ENCODE results near the gene ELFN2.
"Not testable (repeated sequence)": the region's sequence is repeated elsewhere in the genome, so short reads cannot be mapped to it uniquely, and the experiment has no call there.

Gene ELFN2

DNA sequence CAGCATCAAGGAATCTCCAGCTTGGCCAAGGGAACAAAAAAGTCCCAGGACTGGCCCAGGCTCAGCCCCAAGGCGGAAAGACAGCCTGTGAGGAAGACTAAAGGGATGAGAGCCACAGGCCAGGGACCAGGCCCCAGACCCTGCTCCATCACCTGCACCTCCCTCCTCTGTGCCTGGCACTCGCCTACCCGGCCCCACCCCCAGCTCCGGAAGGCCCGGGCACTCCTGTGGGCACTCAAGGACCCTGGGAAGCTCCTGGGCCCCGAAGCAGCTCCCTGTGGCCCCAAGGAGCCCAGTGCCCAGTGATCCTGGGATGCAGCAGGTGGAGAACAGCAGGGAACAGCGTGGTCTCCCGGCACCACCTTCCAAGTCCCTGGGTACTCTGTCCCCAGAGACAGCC, 18.2 kb downstream of the ELFN2 start:
- no peak for DNase-seq

DNA sequence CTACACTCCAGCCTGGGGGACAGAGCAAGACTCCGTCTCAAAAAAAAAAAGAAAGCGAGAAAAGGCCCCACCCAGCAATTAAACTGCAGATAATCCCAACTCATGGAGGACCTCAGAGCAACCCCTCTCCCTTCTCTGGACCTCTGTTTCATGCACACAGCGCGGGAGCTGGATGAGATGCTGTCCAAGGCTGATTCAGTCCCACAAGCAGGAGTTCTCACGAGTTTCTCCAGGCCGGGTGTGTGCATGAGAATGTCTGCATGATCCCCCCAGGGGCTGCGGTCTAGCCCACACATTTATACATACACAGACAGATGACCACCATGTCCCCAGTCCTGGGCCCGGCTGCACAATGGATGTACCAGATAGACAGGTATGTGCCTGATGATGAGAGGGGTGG, 19.4 kb downstream of the ELFN2 start:
- no peak for DNase-seq

DNA sequence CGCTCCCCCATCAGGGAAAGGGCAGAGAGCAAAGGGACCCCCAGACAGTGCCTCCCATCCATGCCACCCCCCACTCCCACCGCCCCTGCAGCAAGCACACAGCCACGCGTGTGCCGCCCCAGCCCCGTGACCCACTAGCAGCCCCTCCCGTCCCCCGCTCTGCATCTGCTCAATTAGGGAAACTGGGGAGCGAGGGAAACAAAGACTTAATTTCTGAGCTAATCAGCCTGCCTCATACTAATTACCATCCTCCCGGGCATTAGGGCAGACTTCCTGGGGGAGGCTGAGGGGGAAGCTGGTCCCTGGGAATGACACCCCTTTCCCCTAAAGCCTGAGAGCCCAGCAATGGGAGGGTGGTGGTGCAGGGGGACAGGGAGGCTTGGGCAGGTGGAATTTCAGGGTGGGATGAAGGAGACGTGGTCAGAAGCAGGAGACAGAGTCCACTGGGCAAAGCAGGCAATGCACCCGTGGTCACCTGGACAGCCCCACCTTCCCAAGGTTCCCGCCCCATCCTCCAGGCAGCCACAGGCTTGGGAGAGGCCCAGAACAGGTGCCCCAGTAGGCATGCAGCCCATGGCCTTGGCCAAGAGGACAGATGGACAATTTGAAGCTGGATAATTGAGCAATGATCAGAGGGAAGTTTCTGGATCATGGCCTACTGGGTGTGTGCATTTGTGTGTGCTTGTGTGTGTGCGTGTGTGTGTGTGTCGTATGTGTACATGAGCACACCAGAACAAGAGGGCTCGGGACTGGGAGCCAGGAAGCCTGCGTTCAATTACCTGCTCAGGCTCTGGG, 20.6 kb downstream of the ELFN2 start:
- DNase-seq = no peak

DNA sequence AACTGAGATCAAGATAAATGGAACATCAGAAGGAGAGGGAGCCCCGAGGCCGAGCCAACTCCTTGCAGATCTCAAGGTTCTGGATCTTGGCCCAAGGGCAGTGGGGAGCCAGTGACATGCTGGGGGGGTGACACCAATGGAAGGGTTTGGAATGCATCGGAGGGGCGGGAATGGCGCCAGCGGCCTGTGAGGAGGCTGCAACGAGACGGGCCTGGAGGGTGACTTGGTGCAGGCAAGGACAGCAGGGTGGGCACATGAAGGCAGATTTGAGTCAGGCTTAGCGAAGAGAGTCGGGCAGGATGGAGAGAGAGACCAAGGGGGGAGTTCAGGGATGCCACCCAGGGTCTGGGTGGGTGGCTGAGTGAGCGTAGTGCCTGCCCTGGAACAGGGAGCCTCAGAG, 23.2 kb downstream of the ELFN2 start:
- no peak for DNase-seq

DNA sequence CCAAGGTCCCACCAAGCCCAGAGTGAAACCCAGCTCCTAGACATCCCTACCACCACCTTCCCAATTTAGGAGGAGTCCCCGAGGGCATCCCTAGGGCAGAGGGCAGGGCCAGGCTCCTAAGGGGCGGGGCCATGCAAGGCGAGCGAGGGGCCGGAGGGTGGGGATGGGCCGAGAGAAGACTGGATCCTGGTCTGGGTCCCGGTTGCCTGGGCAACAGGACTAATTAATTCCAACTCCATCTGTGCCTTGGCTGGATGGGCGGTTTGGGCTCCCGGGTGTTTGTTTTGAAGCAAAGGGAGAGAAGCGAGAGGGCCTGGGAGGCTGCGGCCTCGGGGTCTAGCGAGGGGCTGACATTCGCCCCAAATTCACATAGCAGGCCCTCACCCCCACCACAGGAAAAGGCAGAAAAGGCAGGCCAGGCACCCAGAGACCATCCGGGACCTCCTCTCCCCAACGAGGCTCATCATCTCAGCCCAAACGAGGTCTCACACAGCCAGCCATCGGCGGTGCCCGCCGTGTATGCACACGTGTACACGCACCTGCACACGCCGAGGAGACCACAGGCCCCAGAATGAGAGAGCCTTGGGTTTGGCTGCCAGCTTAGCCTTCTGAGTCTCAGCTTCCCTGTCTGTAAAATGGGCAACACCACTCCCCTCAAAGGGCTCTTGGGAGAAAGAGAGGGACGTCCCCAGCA, 23.9 kb downstream of the ELFN2 start:
- DNase-seq = no peak

DNA sequence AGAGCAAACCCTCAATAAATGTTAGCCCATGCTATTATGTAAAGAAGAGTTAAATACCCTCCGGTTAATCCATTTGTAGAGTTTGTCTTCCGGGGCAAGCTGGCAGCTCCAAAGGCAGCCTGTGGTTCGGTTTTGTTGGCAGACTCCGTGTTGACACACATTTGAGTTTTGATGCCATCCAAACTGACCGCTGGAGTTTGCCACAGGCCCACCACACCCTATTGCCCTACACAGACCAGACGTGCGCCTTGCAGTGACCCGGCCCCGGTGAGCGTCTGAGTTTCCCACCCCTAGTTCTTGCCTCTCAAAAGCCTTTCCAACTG, 25.1 kb downstream of the ELFN2 start:
- no peak for DNase-seq

DNA sequence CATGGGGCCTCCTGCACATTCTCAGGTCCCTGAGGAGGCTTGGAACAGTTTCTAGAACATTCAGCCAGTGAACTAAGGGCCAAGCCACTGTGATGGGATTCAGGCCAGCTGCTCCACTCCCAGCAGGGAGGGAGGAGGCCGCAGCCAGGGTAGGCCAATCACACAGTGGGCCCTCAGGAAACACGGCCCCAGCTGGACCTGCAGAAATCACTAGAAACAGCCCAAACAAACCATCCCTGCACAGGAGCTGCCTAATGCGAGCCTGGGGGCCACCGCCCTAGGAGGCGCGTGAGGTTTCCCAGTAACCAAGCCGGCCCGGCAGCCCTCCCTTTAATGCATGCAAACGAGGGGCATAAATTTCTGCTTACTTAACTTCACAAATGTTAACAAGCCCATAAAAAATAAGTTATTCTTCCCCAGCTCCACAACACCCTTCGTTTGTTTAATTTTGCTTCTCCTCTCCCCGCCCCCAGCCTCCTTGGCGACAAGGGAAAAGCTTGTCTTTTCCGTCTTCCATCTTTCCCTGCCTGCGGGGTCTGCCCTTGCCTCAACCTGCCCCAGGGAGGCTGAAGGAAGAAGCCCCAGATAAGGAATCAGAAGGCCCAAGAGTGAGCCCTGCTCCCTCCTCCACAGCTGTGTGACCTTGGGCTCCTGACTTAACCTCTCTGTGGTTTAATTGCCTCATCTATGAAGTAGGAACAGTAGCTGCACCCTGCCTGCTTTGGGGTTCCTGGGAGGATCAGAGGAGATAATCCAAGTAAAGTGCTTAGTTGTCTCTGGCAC, 25.7 kb downstream of the ELFN2 start:
- no peak for DNase-seq

DNA sequence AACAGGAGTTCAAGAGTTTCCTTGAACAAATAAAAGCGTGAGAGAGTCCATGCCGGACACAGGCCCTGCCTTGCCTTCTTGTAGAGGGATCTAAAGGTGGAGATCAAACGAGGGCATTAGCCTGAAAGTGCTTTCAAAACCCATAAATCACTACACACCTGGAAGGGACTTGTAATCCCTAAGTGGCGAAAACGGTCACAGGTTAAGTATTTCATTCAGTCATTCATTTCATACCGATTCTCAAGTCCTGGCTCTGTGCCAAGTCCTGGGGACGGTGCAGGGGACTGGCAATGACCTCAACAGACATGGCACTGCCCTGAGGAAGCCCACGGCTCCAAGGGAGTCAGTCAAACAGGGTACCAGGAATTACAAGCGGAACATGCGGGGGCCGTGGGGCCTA, 26.6 kb downstream of the ELFN2 start:
- no peak for DNase-seq

DNA sequence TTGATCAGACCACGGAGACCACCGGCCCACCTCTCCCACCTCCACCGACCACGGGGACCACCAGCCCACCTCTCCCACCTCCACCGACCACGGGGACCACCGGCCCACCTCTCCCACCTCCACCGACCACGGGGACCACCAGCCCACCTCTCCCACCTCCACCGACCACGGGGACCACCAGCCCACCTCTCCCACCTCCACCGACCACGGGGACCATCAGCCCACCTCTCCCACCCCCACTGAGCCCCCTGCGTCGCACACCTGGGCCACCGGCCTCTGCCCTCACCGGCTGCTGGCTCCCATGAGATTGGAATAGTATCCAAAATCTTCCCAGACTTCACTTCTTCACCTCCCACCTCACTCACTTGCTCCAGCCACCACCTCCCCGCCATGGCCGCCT, 27.8 kb downstream of the ELFN2 start:
- DNase-seq = not testable (repeated sequence)

DNA sequence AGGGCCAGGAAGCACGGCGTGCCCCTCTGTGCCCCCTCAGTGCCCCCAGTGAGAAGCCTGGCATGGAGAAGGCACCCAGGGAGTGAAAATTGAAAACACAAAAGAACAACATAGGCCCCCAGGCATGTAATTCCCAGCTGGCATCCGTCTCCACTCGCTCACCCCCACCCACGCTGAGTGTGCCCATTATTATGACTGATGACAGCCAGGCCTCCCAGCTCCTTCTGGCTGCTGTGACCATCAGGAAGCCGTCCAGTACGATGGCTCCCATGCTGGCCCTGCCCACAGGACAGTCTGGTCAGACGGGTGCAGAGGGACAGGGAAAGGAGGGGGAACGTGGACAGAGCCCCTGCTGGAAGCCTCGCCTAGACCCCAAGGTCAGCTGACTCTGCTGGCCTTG, 30.1 kb downstream of the ELFN2 start:
- DNase-seq = no peak

DNA sequence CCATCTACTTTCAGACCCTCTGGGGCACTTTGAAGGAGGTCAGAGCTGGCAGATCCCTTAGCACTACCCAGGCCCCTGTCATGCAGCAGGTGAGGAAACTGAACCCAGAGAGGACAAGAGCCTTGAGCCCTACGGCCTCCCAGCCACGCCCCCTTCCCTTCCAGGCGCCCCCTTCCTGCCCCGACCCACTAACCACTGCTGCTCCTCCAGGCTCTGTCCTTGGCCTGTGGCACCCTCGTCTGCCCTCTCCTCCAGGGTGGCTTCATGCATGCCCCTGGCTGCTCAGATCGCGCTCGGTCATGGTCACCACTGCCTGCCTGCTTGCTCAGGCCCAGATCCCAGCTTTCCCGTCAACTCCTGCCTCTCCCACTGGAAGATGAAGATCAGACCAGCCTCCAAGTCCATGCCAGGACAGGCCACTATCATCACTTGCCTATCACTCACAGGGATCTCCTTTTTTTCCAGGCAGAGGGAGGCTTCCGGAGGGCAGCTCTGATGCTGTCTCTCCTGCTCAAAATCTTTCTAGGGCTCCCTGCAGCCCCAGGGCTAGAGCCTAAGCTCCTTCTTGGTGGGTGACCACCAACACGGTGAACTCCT, 30.7 kb downstream of the ELFN2 start:
- DNase-seq = no peak

DNA sequence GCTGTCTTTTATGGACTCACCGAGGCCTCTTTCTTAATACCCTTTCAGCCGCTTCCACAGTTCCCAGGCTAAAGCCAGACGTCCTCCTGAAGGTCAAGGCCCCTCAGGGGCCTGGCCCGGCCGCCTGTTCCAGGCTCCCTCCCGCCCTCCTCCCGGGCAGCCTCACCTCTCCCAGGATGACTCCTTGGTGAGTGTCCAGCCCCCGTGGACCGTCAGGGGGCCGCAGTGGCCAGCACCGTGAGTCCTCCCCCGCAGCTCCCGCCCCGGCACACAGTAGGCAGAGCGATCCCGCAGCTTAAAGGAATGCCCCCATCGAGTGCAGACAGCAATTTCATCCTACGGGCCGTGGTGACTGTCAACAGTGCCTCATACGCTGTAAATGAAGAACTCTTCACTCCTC, 32.9 kb downstream of the ELFN2 start:
- no peak for DNase-seq

DNA sequence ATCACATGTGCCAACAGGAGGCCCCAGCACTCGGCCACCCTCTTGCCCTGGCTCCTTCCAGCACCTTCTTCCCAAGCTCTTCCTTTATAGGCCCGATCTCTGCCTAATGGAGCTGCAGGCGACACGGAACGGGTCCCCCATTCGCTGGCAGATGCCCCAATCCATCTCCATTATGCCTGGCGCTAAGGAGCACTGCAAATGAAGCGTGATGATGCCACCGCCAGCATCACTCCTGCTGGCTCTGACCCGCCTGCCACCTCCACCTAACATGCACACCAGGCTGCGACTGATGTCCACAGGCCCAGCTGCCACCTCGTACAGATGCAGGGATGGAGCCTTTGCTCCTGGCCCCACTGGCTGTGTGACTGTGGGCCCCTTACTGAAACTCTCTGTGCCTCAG, 33.5 kb downstream of the ELFN2 start:
- no peak for DNase-seq

DNA sequence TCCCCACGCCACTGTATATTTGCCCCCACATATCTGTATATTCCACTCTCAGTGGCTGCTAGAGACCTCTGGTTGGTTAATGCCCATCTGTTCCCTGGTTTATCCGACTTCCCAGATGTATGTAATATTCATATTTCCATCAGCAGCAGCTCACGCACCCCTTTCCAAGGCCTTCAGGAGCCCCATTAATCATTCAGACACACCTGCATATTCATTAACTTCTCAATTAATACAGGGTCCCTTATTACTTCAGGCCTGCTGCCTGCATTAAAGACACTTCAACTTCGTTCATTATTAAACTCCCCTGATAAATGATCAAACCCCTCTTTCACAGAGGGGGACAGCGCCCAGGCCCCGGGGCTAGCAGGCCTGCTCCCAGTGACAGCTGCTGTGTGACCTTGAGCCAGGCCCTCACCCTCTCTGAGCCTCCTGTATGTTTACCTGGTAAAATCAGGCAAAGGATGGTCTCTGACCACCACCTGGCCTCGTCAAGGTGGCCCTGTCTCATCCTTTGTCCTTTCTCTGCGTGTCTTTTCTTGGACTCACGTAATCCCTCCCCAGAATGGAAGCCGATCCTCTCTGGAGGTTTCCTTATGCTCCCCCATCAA, 34.5 kb downstream of the ELFN2 start:
- DNase-seq = no peak

DNA sequence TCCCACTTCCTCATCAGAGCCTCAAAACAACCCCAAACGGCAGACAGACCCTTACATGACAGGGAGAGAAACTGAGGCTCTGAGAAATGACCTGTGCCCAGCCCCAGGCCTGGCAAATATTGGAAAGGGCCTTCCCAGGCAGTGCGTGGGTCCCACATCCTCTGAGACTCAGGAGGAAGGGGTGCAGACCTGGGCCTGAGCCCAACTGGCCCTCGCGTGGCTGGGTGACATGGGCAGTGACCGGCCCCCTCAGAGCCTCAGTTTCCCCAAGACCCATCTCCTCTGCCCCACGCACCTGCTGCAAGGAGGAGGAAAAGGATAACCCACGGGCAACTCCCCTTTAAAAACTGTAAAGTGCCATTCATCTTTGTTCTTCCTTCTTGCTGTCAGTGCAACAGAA, 35.6 kb downstream of the ELFN2 start:
- DNase-seq = no peak

DNA sequence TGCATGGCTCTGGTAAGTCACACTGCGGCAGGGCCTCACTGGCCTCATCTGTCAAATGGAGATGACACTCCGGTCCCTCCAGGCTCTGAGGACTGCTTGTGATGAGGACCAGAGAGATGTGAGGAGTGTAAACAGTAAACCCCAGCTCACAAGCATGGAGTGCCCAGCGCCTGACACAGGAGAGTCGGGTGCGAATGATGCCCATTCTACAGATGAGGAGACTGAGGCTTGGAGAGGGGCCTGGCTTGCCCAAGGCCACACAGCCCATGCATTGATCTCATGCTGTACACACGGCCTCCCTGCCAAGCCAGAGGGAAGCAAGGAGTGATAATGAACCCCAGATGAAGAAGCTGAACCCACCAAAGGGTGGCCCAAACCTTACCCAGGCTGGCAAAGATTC, 37.2 kb downstream of the ELFN2 start:
- DNase-seq = no peak

DNA sequence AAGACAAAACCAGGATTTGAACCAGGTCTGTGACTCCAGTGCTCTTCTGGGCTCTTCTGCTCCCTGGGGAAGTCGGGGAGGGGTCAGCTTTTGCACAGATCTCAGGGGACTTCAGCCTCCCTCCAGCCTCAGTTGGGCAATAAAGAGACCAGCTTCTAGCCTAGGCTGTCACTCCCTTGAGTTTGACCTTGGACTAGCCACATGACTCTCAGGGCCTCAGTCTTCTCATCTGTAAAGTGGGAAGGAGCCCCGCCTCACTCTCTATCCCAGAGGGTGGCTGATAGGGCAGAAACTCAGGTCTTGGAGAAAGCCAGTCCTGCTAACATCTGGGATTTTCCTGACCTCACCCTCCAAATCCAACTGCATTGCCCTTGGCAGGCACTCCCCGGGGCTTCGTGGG, 38.7 kb downstream of the ELFN2 start:
- no peak for DNase-seq

DNA sequence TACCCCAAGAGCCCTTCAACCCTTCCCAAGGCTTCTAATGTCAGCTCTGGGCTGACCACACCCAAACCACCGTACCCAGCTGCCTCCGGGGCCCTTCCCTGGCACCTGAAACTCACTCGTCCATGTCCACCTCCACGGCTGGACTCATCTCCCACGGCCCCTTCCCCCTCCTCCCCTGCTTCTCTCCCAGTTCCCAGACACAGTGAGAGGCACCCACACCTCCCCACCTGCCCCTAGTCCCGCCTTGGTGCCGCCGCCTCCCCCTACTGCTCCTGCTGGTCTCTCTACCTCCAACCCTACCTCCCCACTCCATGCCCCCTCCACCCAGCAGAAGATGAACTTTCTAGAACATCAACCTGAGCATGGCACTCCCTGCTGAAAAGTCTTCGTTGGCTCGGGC, 39.5 kb downstream of the ELFN2 start:
- DNase-seq = no peak

DNA sequence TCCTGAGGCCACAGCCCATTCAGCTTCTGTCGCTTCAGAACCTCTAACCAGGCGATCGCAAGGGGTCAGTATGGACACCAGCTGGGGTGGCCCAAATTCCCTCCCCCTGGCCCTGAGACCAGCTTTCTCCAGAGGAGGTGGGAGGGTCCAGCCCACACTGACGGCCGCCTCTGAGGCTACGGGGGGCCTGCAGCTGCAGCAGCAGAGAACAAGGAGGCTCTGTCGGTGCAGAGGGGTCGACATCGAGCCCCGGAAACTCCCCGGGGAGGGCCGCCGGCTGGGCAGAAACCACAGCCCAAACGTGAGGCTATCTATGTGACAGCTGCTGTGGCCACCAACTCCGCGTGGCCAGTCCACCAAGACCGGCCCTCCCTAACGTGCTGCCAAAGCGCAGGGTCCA, 40.8 kb downstream of the ELFN2 start:
- no peak for DNase-seq

DNA sequence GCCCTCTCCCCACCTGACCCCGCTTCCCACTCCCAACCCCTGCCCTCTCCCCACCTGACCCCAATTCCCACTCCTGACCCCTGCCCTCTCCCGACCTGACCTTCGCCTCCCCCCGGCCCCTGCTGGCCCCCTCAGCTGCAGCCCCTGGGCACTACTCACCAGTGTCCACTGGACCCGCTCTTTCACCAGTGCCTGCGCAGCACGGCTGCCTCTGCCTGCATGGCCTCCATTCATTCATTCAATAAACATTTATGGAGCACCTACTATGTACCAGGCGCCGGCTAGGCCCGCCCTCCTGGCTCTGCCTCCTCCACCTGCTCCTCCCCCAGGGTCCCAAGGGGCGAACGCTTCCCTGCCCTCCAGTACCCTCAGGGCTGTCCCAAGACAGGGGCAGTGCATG, 42.6 kb downstream of the ELFN2 start:
- DNase-seq = no peak

DNA sequence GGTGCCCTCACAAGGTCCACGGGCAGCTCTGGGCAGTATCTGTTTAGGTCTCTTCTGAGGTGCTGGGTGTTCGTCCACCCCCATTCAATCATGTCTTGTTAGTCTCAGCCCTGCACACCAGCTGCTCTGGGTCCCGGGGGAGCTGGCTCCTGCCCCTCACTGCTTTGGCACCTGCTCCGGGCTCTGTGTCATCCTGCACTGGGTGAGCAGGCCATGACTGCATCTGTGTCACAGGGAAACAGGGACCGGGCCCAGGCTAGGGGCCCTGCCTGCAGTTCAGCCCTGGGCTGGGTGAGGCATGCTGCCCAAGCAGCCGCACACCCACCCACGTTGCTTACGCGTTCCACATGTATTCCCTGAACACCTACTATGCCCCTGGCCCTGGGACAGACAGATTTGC, 43.9 kb downstream of the ELFN2 start:
- no peak for DNase-seq

DNA sequence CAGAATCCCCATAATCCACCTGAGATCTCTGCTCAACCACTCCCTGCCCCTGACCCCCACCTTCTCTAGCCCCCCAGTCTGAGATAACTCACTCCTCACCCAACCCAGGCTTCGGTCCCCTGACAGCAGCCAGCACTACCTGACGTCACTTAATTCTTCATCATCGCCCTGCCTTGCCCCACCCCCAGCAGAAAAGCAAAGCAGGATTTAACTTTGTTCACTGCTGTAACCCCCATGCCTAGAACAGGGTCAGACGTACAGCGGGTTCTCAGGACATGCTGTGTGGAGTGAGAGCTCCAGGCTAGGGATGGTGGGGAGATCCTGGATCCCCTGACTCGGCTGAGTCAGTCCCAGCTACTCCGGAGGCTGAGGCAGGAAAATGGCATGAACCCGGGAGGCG, 45.8 kb downstream of the ELFN2 start:
- no peak for DNase-seq

DNA sequence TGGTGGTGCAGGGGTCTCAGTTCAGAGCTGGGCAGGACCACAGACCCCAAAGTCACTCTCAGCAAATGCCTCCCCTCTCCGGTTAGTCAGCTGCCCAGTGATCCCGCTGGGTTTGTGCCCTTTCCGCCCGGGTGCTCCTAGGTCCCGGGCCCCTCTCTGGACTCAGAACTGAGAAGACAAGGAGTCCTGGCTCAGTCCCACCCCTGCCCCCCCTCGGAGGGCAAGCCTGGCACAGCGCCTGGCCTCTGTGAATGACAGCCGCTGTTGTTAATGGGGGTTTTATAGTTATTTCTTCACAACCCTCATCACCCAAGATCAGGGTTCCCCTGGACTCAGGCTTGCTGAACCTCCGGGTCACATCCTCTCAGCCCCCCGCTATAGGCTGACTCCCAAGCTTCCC, 47.6 kb downstream of the ELFN2 start:
- DNase-seq = no peak

Measured in stimulated activated CD4-positive, alpha-beta T cell treated with anti-CD3 and anti-CD28 coated beads, Interleukin-2, amount 100 ng/mL, for 24 hours (primary cell).